GM23338 (cell line): ENCODE results near the gene TLCD3A. TPM values are rescaled to one million over a fixed set of nuclear protein-coding genes. Genes with fewer than 3 reads are reported as not detected.

ENCODE experiments used
- ATAC-seq: fragments of 200-7000 bp; cut with Tn5 transposase; 3 replicates; pipeline ENCODE4 v1.9.1; 2020
- DNase-seq: peaks from one replicate; pipeline ENCODE4 v3.0.0-alpha.2; 2015; ENCODE audit warnings: low spot score
- H2AFZ ChIP-seq: fragments of 200-600 bp; sonication (generic); 2 replicates; pipeline ENCODE4 v1.8.0; 2016; ENCODE audit warnings: antibody characterized with exemption, mild to moderate bottlenecking, moderate library complexity
- H3F3A ChIP-seq: fragments of 200-600 bp; sonication (generic); replicated peaks from 2 replicates; pipeline ENCODE4 v1.8.0; 2017; ENCODE audit warnings: antibody characterized with exemption, mixed run types, low read depth
- H3K27ac ChIP-seq: fragments of 200-600 bp; sonication (generic); 2 replicates; pipeline ENCODE4 v1.6.1; 2016; ENCODE audit warnings: low read depth
- H3K27me3 ChIP-seq: fragments of 200-600 bp; sonication (generic); 2 replicates; pipeline ENCODE4 v1.8.0; 2016; ENCODE audit warnings: mild to moderate bottlenecking, mixed run types, moderate library complexity; ENCODE audit not compliant: insufficient read depth
- H3K36me3 ChIP-seq: fragments of 200-600 bp; sonication (generic); 2 replicates; pipeline ENCODE4 v1.8.0; 2016; ENCODE audit warnings: mild to moderate bottlenecking; ENCODE audit not compliant: insufficient read depth
- H3K4me1 ChIP-seq: fragments of 200-600 bp; sonication (generic); 2 replicates; pipeline ENCODE4 v1.8.0; 2016; ENCODE audit warnings: mild to moderate bottlenecking, moderate library complexity; ENCODE audit not compliant: insufficient read depth
- H3K4me2 ChIP-seq: fragments of 200-600 bp; sonication (generic); 2 replicates; pipeline ENCODE4 v1.7.1; 2017; ENCODE audit warnings: mixed run types
- H3K4me3 ChIP-seq: fragments of 200-600 bp; sonication (generic); 2 replicates; pipeline ENCODE4 v1.6.1; 2016; ENCODE audit warnings: mixed run types
- H3K79me2 ChIP-seq: fragments of 200-600 bp; sonication (generic); replicated peaks from 2 replicates; pipeline ENCODE4 v1.8.0; 2017; ENCODE audit warnings: mild to moderate bottlenecking; ENCODE audit not compliant: insufficient read depth
- H3K9me2 ChIP-seq: fragments of 200-600 bp; sonication (generic); 2 replicates; pipeline ENCODE4 v1.8.0; 2017; ENCODE audit not compliant: insufficient read depth
- H4K20me1 ChIP-seq: fragments of 200-600 bp; sonication (generic); replicated peaks from 2 replicates; pipeline ENCODE4 v1.8.0; 2017; ENCODE audit warnings: mild to moderate bottlenecking; ENCODE audit not compliant: insufficient read depth
- H3K27ac Mint-ChIP-seq: 2 replicates; pipeline ENCODE4 v1.8.0; 2020; ENCODE audit warnings: inconsistent platforms, mild to moderate bottlenecking, moderate library complexity, mixed read lengths
- H3K27me3 Mint-ChIP-seq: 3 replicates; pipeline ENCODE4 v1.8.0; 2022; ENCODE audit warnings: low read depth, mild to moderate bottlenecking, moderate library complexity, mixed read lengths, inconsistent platforms; ENCODE audit not compliant: insufficient read depth, poor library complexity
- H3K36me3 Mint-ChIP-seq: 3 replicates; pipeline ENCODE4 v1.8.0; 2021; ENCODE audit warnings: low read depth, mild to moderate bottlenecking, inconsistent platforms, moderate library complexity, mixed read lengths
- H3K4me1 Mint-ChIP-seq: 3 replicates; pipeline ENCODE4 v1.8.0; 2020; ENCODE audit warnings: mild to moderate bottlenecking, inconsistent platforms, mixed read lengths
- H3K4me3 Mint-ChIP-seq: 3 replicates; pipeline ENCODE4 v1.8.0; 2021; ENCODE audit warnings: moderate library complexity, mild to moderate bottlenecking, inconsistent platforms, mixed read lengths
- H3K9me3 Mint-ChIP-seq: 3 replicates; pipeline ENCODE4 v1.8.0; 2020; ENCODE audit warnings: moderate library complexity, mild to moderate bottlenecking, inconsistent platforms, mixed read lengths
- CREB1 ChIP-seq: fragments of 250-450 bp; sonication (Bioruptor Pico); IDR thresholded peaks from 2 replicates; pipeline ENCODE4 v1.5.0; 2020; ENCODE audit warnings: low read depth, mild to moderate bottlenecking, moderate library complexity
- EZH2 ChIP-seq: fragments of 200-600 bp; sonication (generic); IDR thresholded peaks from one replicate; pipeline ENCODE4 v1.8.0; 2017; ENCODE audit warnings: antibody characterized with exemption, mild to moderate bottlenecking, low read depth; ENCODE audit not compliant: unreplicated experiment
- EZH2phosphoT487 ChIP-seq: fragments of 200-600 bp; sonication (generic); IDR thresholded peaks from one replicate; pipeline ENCODE4 v1.8.1; 2018; ENCODE audit warnings: antibody characterized with exemption; ENCODE audit not compliant: unreplicated experiment
- JUNB ChIP-seq: IDR thresholded peaks from one replicate; pipeline ENCODE4 v1.6.1; 2016; ENCODE audit warnings: antibody characterized with exemption; ENCODE audit not compliant: unreplicated experiment
- NANOG ChIP-seq: IDR thresholded peaks from 2 replicates; pipeline ENCODE4 v1.6.1; 2016; ENCODE audit warnings: antibody characterized with exemption, borderline replicate concordance
- POLR2AphosphoS5 ChIP-seq: IDR thresholded peaks from 2 replicates; pipeline ENCODE4 v1.6.1; 2016; ENCODE audit warnings: antibody characterized with exemption, low read depth
- STAT1 ChIP-seq: IDR thresholded peaks from one replicate; pipeline ENCODE4 v1.6.1; 2016; ENCODE audit warnings: antibody characterized with exemption; ENCODE audit not compliant: unreplicated experiment
- ZNF114 ChIP-seq: fragments of 250-450 bp; sonication (Bioruptor Pico); IDR thresholded peaks from 2 replicates; pipeline ENCODE4 v1.5.0; 2020; ENCODE audit warnings: mild to moderate bottlenecking, moderate library complexity
- ZNF331 ChIP-seq: fragments of 250-450 bp; sonication (Bioruptor Pico); IDR thresholded peaks from 2 replicates; pipeline ENCODE4 v1.5.0; 2020; ENCODE audit warnings: low read depth, mild to moderate bottlenecking, moderate library complexity
- polyA plus RNA-seq: library from polyadenylated mRNA; unstranded; fragments of >200 nt; fragmentation: Nextera tagmentation; extraction: Ambion mirVana; gene quantifications from 2 replicates; pipeline ENCODE4 v1.2.1, GENCODE V29; 2016
- total RNA-seq: library from RNA; depleted of rRNA; stranded (reverse); fragments of >200 nt; shearing (Covaris generic); gene quantifications from 2 replicates; pipeline ENCODE4 v1.2.3, GENCODE V29; 2014
- TF ChIP-seq, protein P1 (sequence below): fragments of 250-450 bp; sonication (Bioruptor Pico); IDR thresholded peaks from 2 replicates; pipeline ENCODE4 v1.5.0; 2020; ENCODE audit warnings: mild to moderate bottlenecking, moderate library complexity
- TF ChIP-seq, protein P2 (sequence below): IDR thresholded peaks from one replicate; pipeline ENCODE4 v1.6.1; 2018; ENCODE audit warnings: antibody characterized with exemption; ENCODE audit not compliant: unreplicated experiment
- TF ChIP-seq, protein P3 (sequence below): IDR thresholded peaks from 2 replicates; pipeline ENCODE4 v1.6.1; 2016; ENCODE audit warnings: antibody characterized with exemption
- TF ChIP-seq, protein P4 (sequence below), 2 experiments: fragments of 200-600 bp in 1 of 2; sonication (generic) in 1 of 2; conservative IDR thresholded peaks; 2 replicates each; pipeline versions ENCODE4 v1.5.1 to v1.6.1; 2016 to 2017; ENCODE audit warnings: antibody characterized with exemption in 2 of 2, low read depth in 2 of 2, mild to moderate bottlenecking in 2 of 2, moderate library complexity in 1 of 2

TLCD3A gene
- total and polyA plus RNA-seq, 2 experiments from 2014 or later: 10.3 to 21.1 TPM

DNA sequence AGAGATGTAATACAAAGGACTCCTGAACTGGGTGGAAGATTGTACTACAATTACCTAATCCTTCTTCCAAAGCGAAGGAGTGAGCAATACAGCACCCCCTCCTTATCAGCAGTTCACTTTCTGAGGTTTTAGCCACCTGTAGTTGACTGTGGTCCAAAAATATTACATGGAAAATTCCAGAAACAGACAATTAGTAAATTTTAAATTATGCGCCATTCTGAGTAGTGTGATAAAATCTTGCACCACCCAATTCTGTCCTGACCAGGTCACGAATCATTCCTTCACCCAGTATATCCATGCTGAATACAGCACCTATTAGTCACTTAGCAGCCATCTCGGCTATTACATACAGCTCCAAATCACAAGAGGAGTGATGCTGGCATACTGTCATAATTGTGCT is 41.0 kb upstream of the TLCD3A start:
- DNase-seq (no peak), ATAC-seq (no peak)
- peaks cover 10% of the 10 kb centered on the region for H3K36me3 Mint-ChIP-seq
- Histone ChIP-seq H4K20me1 (no peaks in the 10 kb centered on the region; the same call in 1 of the 2 replicates), H3K4me2 (no peak overlapping the region), H3K27ac (no peak overlapping the region), H3K79me2 (no peaks in the 10 kb centered on the region; the same call in 1 of the 2 replicates), H3K9me2 (no peaks in the 10 kb centered on the region), H3K4me1 (peaks cover 7% of the 10 kb centered on the region; the same call in 1 of the 2 replicates), H3F3A (no peaks in the 10 kb centered on the region; the same call in 1 of the 2 replicates), H2AFZ (no peak overlapping the region), H3K36me3 (0 out of 2 replicates have a peak, but pooled peaks cover 4% of the 10 kb centered on the region), H3K27me3 (no peaks in the 10 kb centered on the region), H3K4me3 (no peak overlapping the region)
- no peak overlapping the region for H3K4me3 Mint-ChIP-seq
- peaks cover 2% of the 10 kb centered on the region for H3K27me3 Mint-ChIP-seq
- H3K4me1 Mint-ChIP-seq: peaks cover 13% of the 10 kb centered on the region; the same call in 2 of the 3 replicates
- no peak overlapping the region for H3K27ac Mint-ChIP-seq
- no peaks in the 10 kb centered on the region for H3K9me3 Mint-ChIP-seq
- TF ChIP-seq ZNF114 (CRISPR knock-in tag): no peak
- no peak for TF ChIP-seq EZH2
- no peak for TF ChIP-seq POLR2AphosphoS5
- no peak for TF ChIP-seq ZNF331 (CRISPR knock-in tag)
- no peak for TF ChIP-seq NANOG
- TF ChIP-seq, protein P1, sequence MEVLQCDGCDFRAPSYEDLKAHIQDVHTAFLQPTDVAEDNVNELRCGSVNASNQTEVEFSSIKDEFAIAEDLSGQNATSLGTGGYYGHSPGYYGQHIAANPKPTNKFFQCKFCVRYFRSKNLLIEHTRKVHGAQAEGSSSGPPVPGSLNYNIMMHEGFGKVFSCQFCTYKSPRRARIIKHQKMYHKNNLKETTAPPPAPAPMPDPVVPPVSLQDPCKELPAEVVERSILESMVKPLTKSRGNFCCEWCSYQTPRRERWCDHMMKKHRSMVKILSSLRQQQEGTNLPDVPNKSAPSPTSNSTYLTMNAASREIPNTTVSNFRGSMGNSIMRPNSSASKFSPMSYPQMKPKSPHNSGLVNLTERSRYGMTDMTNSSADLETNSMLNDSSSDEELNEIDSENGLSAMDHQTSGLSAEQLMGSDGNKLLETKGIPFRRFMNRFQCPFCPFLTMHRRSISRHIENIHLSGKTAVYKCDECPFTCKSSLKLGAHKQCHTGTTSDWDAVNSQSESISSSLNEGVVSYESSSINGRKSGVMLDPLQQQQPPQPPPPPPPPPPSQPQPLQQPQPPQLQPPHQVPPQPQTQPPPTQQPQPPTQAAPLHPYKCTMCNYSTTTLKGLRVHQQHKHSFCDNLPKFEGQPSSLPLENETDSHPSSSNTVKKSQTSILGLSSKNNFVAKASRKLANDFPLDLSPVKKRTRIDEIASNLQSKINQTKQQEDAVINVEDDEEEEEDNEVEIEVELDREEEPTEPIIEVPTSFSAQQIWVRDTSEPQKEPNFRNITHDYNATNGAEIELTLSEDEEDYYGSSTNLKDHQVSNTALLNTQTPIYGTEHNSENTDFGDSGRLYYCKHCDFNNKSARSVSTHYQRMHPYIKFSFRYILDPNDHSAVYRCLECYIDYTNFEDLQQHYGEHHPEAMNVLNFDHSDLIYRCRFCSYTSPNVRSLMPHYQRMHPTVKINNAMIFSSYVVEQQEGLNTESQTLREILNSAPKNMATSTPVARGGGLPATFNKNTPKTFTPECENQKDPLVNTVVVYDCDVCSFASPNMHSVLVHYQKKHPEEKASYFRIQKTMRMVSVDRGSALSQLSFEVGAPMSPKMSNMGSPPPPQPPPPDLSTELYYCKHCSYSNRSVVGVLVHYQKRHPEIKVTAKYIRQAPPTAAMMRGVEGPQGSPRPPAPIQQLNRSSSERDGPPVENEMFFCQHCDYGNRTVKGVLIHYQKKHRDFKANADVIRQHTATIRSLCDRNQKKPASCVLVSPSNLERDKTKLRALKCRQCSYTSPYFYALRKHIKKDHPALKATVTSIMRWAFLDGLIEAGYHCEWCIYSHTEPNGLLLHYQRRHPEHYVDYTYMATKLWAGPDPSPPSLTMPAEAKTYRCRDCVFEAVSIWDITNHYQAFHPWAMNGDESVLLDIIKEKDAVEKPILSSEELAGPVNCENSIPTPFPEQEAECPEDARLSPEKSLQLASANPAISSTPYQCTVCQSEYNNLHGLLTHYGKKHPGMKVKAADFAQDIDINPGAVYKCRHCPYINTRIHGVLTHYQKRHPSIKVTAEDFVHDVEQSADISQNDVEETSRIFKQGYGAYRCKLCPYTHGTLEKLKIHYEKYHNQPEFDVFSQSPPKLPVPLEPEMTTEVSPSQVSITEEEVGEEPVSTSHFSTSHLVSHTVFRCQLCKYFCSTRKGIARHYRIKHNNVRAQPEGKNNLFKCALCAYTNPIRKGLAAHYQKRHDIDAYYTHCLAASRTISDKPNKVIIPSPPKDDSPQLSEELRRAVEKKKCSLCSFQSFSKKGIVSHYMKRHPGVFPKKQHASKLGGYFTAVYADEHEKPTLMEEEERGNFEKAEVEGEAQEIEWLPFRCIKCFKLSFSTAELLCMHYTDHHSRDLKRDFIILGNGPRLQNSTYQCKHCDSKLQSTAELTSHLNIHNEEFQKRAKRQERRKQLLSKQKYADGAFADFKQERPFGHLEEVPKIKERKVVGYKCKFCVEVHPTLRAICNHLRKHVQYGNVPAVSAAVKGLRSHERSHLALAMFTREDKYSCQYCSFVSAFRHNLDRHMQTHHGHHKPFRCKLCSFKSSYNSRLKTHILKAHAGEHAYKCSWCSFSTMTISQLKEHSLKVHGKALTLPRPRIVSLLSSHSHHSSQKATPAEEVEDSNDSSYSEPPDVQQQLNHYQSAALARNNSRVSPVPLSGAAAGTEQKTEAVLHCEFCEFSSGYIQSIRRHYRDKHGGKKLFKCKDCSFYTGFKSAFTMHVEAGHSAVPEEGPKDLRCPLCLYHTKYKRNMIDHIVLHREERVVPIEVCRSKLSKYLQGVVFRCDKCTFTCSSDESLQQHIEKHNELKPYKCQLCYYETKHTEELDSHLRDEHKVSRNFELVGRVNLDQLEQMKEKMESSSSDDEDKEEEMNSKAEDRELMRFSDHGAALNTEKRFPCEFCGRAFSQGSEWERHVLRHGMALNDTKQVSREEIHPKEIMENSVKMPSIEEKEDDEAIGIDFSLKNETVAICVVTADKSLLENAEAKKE (CRISPR knock-in tag): no peak
- no peak for TF ChIP-seq JUNB
- TF ChIP-seq, protein P2, sequence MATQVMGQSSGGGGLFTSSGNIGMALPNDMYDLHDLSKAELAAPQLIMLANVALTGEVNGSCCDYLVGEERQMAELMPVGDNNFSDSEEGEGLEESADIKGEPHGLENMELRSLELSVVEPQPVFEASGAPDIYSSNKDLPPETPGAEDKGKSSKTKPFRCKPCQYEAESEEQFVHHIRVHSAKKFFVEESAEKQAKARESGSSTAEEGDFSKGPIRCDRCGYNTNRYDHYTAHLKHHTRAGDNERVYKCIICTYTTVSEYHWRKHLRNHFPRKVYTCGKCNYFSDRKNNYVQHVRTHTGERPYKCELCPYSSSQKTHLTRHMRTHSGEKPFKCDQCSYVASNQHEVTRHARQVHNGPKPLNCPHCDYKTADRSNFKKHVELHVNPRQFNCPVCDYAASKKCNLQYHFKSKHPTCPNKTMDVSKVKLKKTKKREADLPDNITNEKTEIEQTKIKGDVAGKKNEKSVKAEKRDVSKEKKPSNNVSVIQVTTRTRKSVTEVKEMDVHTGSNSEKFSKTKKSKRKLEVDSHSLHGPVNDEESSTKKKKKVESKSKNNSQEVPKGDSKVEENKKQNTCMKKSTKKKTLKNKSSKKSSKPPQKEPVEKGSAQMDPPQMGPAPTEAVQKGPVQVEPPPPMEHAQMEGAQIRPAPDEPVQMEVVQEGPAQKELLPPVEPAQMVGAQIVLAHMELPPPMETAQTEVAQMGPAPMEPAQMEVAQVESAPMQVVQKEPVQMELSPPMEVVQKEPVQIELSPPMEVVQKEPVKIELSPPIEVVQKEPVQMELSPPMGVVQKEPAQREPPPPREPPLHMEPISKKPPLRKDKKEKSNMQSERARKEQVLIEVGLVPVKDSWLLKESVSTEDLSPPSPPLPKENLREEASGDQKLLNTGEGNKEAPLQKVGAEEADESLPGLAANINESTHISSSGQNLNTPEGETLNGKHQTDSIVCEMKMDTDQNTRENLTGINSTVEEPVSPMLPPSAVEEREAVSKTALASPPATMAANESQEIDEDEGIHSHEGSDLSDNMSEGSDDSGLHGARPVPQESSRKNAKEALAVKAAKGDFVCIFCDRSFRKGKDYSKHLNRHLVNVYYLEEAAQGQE: no peak
- TF ChIP-seq CREB1 (CRISPR knock-in tag): no peak
- TF ChIP-seq STAT1: no peak
- TF ChIP-seq, protein P3, sequence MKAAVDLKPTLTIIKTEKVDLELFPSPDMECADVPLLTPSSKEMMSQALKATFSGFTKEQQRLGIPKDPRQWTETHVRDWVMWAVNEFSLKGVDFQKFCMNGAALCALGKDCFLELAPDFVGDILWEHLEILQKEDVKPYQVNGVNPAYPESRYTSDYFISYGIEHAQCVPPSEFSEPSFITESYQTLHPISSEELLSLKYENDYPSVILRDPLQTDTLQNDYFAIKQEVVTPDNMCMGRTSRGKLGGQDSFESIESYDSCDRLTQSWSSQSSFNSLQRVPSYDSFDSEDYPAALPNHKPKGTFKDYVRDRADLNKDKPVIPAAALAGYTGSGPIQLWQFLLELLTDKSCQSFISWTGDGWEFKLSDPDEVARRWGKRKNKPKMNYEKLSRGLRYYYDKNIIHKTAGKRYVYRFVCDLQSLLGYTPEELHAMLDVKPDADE: no peak
- TF ChIP-seq EZH2phosphoT487: no peak
- TF ChIP-seq, protein P4, sequence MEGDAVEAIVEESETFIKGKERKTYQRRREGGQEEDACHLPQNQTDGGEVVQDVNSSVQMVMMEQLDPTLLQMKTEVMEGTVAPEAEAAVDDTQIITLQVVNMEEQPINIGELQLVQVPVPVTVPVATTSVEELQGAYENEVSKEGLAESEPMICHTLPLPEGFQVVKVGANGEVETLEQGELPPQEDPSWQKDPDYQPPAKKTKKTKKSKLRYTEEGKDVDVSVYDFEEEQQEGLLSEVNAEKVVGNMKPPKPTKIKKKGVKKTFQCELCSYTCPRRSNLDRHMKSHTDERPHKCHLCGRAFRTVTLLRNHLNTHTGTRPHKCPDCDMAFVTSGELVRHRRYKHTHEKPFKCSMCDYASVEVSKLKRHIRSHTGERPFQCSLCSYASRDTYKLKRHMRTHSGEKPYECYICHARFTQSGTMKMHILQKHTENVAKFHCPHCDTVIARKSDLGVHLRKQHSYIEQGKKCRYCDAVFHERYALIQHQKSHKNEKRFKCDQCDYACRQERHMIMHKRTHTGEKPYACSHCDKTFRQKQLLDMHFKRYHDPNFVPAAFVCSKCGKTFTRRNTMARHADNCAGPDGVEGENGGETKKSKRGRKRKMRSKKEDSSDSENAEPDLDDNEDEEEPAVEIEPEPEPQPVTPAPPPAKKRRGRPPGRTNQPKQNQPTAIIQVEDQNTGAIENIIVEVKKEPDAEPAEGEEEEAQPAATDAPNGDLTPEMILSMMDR (conservative IDR thresholded peaks at IDR 0.05; ENCODE audit: low read depth in 2 of 2): no peak
